Ramos (cell line): ENCODE results near the gene SULT4A1.

Source experiments
- in situ Hi-C: fragments of 300-500 bp; cut with MboI; formaldehyde crosslinking; loops from one replicate; pipeline ENCODE4 v1.14.3; 2022; ENCODE audit warnings: low sequenced_read_pairs; ENCODE audit not compliant: unreplicated experiment

SULT4A1 gene

GRCh38 chr22:43848366-43849171 is 13.7 kb downstream of the SULT4A1 start:
- in situ Hi-C loops = no loop called here

GRCh38 chr22:43847376-43848289 is 14.7 kb downstream of the SULT4A1 start:
- in situ Hi-C loops = no loop called here

GRCh38 chr22:43846966-43847365 is 15.3 kb downstream of the SULT4A1 start:
- in situ Hi-C loops = no loop called here

GRCh38 chr22:43845981-43846380 is 16.3 kb downstream of the SULT4A1 start:
- in situ Hi-C loops = no loop called here

GRCh38 chr22:43844560-43845545 is 17.5 kb downstream of the SULT4A1 start:
- in situ Hi-C loops = no loop called here

DNA sequence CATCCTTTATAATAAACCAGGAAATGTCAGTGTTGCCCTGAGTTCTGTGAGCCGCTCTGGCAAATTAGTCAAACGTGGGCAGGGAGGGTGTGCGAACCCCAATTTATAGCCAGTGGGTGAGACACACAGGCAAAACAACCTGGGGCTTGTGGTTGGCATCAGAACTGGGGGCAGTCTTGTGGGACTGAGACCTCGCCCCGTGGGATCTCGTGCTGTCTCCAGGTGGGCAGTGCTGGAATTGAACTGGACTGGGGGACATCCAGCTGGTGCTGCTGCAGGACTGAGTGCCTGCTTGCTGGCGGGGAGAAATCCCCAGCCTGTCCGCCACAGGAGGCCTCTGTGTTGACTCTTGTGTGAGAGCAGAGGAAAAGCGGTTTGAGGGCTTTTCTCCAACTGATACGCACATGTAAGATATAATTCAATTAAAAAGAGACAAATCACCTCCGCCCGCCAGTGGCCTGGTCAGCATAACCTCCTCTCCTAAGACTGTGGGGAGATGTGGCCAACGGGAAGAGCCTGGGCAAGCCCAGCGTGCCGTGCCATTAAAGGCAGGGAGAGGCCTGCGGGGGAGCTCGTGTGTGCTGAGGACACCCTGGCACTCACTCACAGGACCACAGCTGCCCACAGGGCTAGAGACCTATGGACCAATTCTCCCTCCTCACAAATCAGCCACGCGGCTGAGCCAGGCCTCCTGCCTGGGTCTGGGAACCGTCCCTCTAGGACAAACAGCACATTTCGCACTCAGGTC is 18.4 kb downstream of the SULT4A1 start:
- in situ Hi-C loops = no loop called here

DNA sequence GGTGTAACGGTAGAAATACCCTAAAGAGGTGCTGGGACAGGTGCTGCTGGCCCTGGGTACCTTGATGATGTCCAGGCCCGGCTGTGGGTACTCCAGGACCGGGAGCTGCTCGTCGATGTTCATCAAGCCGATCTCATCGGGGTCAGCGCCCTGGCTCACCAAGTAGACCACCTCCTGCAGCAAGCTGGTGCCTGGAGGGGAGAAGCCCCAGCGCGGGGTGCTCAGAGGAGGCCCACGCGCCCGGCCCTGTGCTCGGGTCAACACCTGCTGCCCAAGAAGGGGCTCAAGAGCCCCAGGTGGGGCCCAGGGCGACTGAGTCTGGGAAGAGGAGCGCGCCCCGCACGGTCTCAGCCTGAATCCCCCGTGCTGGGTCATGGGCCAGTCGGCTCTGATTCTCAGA is 20.6 kb downstream of the SULT4A1 start:
- in situ Hi-C loops = no loop called here

- in situ Hi-C loops = no loop called here
Observed at GRCh38 chr22:43840851-43841250, 21.5 kb downstream of the SULT4A1 start.

GRCh38 chr22:43840431-43840830 is 21.9 kb downstream of the SULT4A1 start:
- in situ Hi-C loops = no loop called here

- in situ Hi-C loops = no loop called here
Observed at GRCh38 chr22:43839781-43840180, 22.5 kb downstream of the SULT4A1 start.

DNA sequence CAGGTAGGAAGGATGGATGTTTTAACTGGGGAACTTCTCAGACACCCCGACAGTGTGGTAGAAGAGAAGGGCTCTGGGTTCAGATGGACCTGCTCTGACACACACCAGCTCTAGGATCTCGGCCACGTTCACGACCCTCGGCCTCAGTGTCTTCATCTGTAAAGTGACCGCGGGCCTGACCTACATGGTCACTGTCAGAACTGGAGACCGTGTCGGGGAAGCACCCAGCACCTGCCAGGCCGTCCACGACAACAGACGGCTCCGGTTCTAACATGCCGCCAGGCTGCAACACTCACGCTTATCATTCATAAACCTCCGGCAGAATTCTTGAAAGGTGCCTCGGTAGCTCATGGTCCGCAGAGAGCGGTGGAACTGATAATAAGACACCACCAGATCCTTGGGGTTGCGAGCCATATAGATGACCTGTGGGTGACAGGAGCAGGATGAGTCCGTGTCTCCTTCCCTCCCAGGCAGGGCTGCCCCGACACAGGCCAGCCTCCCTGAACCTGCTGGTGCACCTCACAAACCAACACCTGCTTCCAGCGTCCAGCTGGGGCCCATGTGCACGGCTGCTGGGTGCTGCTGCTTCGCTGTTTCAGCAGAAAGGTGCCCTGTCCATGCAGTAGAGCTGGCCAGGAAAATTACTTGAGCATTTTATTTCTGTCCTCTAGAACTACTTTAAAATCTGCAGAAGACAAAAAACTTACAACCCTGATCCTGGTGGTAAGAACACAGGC is 23.6 kb downstream of the SULT4A1 start:
- in situ Hi-C loops = no loop called here

DNA sequence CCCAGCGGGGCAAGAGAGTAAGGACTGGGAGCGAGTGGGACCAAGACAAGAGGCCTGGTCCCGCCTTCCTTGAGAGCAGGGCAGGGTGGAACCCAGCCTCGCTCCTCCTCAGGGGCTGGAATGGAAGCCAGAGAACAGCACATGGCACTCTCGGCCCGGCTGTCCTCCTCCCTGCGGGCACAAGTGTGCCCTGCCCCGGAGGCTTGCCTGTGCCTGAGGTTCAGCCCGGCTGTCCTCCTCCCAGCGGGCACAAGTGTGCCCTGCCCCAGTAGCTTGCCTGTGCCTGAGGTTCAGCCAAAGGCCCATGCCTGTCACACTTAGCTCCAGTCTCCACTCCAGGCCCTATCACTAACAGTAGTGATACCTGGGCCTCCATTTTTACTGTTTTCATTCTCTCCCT is 24.2 kb downstream of the SULT4A1 start:
- in situ Hi-C loops = no loop called here

DNA sequence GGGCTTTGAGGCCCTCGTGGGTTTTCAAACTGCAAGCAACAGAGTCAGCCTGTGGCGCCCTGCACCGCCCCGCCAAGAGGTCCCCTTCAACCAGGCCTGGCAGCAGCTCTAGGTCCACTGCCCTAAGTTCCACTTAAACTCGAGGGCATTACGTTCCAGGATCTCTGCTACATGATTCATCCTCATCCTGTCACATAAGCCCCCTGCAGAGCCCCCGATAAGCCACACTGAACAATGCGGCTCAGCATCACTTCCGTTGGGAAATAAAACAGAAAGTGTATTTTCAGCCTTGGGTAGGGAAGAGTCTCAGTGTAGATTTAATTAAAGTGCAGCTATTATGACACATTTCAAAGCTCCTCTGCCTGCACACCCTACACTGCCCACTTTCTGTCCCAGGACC is 24.6 kb downstream of the SULT4A1 start:
- in situ Hi-C loops = no loop called here

DNA sequence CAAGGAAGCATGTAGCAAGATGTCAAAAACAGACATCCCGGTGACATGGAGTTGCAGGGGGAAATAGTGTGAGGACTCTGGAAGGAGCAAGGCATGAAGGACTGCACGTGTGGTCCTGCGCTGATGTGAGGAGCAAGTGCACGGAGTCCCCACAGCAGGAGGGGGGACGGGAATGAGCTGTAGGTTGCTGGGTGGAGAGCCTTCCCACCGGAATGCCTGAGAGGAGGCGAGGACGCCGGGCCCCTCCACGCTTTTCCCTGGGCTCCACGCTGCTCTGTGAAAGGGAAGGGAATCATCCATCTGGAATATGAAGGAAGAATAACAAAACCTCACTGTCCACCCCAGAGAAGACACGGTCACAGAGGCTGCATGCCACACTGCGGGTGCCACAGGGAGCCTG is 26.6 kb downstream of the SULT4A1 start:
- in situ Hi-C loops = no loop called here

GRCh38 chr22:43835166-43835565 is 27.1 kb downstream of the SULT4A1 start:
- in situ Hi-C loops = no loop called here

- in situ Hi-C loops = no loop called here
Observed at GRCh38 chr22:43833286-43834240, 28.8 kb downstream of the SULT4A1 start.

- in situ Hi-C loops = no loop called here
Observed at GRCh38 chr22:43832393-43833265, 29.7 kb downstream of the SULT4A1 start.
